Putamen (tissue), 1 donor: ENCODE measurements around the gene PPAN.

ENCODE experiments used
- DNase-seq: peaks from one replicate; pipeline ENCODE4 v3.0.0-alpha.2; 2016; ENCODE audit warnings: low spot score

The PPAN gene

GRCh38 chr19:10093295-10094186 lies 12.6 kb upstream of the PPAN start:
- DNase-seq = no peak

- no peak for DNase-seq
Observed at GRCh38 chr19:10095622-10095947, 10.6 kb upstream of the PPAN start.

- DNase-seq = peak; percentile 91
Observed at GRCh38 chr19:10095948-10096614, 10.1 kb upstream of the PPAN start.

GRCh38 chr19:10096615-10096963 lies 9.6 kb upstream of the PPAN start:
- no peak for DNase-seq

GRCh38 chr19:10100163-10100785 lies 5.9 kb upstream of the PPAN start:
- DNase-seq = no peak

- no peak for DNase-seq
Observed at GRCh38 chr19:10102787-10103236, 3.4 kb upstream of the PPAN start.

- no peak for DNase-seq
Observed at GRCh38 chr19:10104130-10104513, 2.0 kb upstream of the PPAN start.

GRCh38 chr19:10104665-10105508 lies 1.3 kb upstream of the PPAN start:
- no peak for DNase-seq

GRCh38 chr19:10105509-10106099 lies 558 bp upstream of the PPAN start:
- DNase-seq = no peak

- no peak for DNase-seq
Observed at GRCh38 chr19:10107254-10107653, 1.1 kb downstream of the PPAN start.

GRCh38 chr19:10107817-10108367 lies 1.7 kb downstream of the PPAN start:
- no peak for DNase-seq

- no peak for DNase-seq
Observed at GRCh38 chr19:10109528-10109927, 3.4 kb downstream of the PPAN start.

- DNase-seq = no peak
Observed at GRCh38 chr19:10110076-10110971, 4.2 kb downstream of the PPAN start.

GRCh38 chr19:10110972-10111317 lies 4.8 kb downstream of the PPAN start:
- no peak for DNase-seq

- DNase-seq = no peak
Observed at GRCh38 chr19:10111405-10111811, 5.2 kb downstream of the PPAN start, which contains the start of gene P2RY11. Gene P2RY11, plus strand, starts transcription at chr19:10111693. Its CDS starts 29 bp downstream, at chr19:10111722.

- no peak for DNase-seq
Observed at GRCh38 chr19:10112037-10112761, 6.0 kb downstream of the PPAN start.

- DNase-seq = no peak
Observed at GRCh38 chr19:10112895-10113591, 6.9 kb downstream of the PPAN start.

GRCh38 chr19:10113592-10113963 lies 7.4 kb downstream of the PPAN start:
- no peak for DNase-seq

- DNase-seq = no peak
Observed at GRCh38 chr19:10113964-10114650, 7.9 kb downstream of the PPAN start.
